MM.1S (cell line): ENCODE data around the gene ACER3.

ENCODE experiments used
- DNase-seq: peaks from one replicate; pipeline ENCODE4 v3.0.0-alpha.2; 2015
- H2AFZ ChIP-seq: fragments of 300-600 bp; sonication (generic); 2 replicates; pipeline ENCODE4 v1.6.0; 2016; ENCODE audit warnings: antibody characterized with exemption, low read length
- H3F3A ChIP-seq: fragments of 300-600 bp; sonication (generic); 2 replicates; pipeline ENCODE4 v1.6.1; 2016; ENCODE audit warnings: mild to moderate bottlenecking, antibody characterized with exemption, low read length, moderate library complexity, mixed read lengths; ENCODE audit not compliant: insufficient read depth
- H3K27ac ChIP-seq: fragments of 300-600 bp; sonication (generic); 2 replicates; pipeline ENCODE4 v1.5.1; 2016; ENCODE audit warnings: mild to moderate bottlenecking, low read length
- H3K27me3 ChIP-seq: fragments of 300-600 bp; sonication (generic); replicated peaks from 2 replicates; pipeline ENCODE4 v1.6.0; 2016; ENCODE audit warnings: low read length; ENCODE audit not compliant: insufficient read depth
- H3K36me3 ChIP-seq: fragments of 300-600 bp; sonication (generic); replicated peaks from 2 replicates; pipeline ENCODE4 v1.6.1; 2016; ENCODE audit warnings: mild to moderate bottlenecking, low read length, mixed read lengths; ENCODE audit not compliant: insufficient read depth
- H3K4me1 ChIP-seq: fragments of 300-600 bp; sonication (generic); 2 replicates; pipeline ENCODE4 v1.6.1; 2016; ENCODE audit warnings: low read length, mixed read lengths
- H3K4me2 ChIP-seq: fragments of 300-600 bp; sonication (generic); 2 replicates; pipeline ENCODE4 v1.6.0; 2016; ENCODE audit warnings: low read depth, low read length
- H3K4me3 ChIP-seq: fragments of 300-600 bp; sonication (generic); 2 replicates; pipeline ENCODE4 v1.5.1; 2016; ENCODE audit warnings: low read length, mixed read lengths
- H3K79me2 ChIP-seq: fragments of 300-600 bp; sonication (generic); 2 replicates; pipeline ENCODE4 v1.6.1; 2016; ENCODE audit warnings: mixed run types, low read length, mixed read lengths
- H3K9ac ChIP-seq: fragments of 300-600 bp; sonication (generic); 2 replicates; pipeline ENCODE4 v1.6.1; 2016; ENCODE audit warnings: low read length, mixed read lengths
- H3K9me2 ChIP-seq: fragments of 300-600 bp; sonication (generic); replicated peaks from 2 replicates; pipeline ENCODE4 v1.6.1; 2016; ENCODE audit warnings: mild to moderate bottlenecking, low read length, mixed read lengths; ENCODE audit not compliant: insufficient read depth
- H3K9me3 ChIP-seq: fragments of 300-600 bp; sonication (generic); replicated peaks from 2 replicates; pipeline ENCODE4 v1.6.1; 2016; ENCODE audit warnings: mild to moderate bottlenecking, low read length, mixed read lengths; ENCODE audit not compliant: insufficient read depth
- H4K20me1 ChIP-seq: fragments of 300-600 bp; sonication (generic); 2 replicates; pipeline ENCODE4 v1.6.1; 2016; ENCODE audit warnings: mild to moderate bottlenecking, low read length, moderate library complexity, mixed read lengths; ENCODE audit not compliant: insufficient read depth
- CTCF ChIP-seq: fragments of 300-600 bp; sonication (generic); IDR thresholded peaks from 2 replicates; pipeline ENCODE4 v1.5.1; 2016; ENCODE audit warnings: antibody characterized with exemption, low read length, mixed read lengths
- EZH2 ChIP-seq: fragments of 300-600 bp; sonication (generic); optimal IDR thresholded peaks from 2 replicates; pipeline ENCODE3; 2017; ENCODE audit warnings: low read depth, mild to moderate bottlenecking, antibody characterized with exemption, low read length, mixed read lengths
- EZH2phosphoT487 ChIP-seq: fragments of 300-600 bp; sonication (generic); IDR thresholded peaks from 2 replicates; pipeline ENCODE4 v1.6.1; 2018; ENCODE audit warnings: antibody characterized with exemption, low read length

The ACER3 gene

GRCh38 chr11:77002776-77003175 lies 142.1 kb downstream of the ACER3 start:
- H3K4me1 ChIP-seq = no peaks in the 10 kb centered on the region
- H3K27ac ChIP-seq = no peak overlapping the region
- H3K4me2 ChIP-seq = no peak overlapping the region
- no peaks in the 10 kb centered on the region for H3K36me3 ChIP-seq
- no peaks in the 10 kb centered on the region for H3K27me3 ChIP-seq
- H2AFZ ChIP-seq = no peak overlapping the region
- H4K20me1 ChIP-seq = no peaks in the 10 kb centered on the region
- no peaks in the 10 kb centered on the region for H3K9me2 ChIP-seq
- DNase-seq = no peak
- TF ChIP-seq CTCF = no peak
- no peak for TF ChIP-seq EZH2
- TF ChIP-seq EZH2phosphoT487 = no peak
- no peaks in the 10 kb centered on the region for H3K79me2 ChIP-seq
- no peaks in the 10 kb centered on the region for H3K9me3 ChIP-seq
- H3F3A ChIP-seq = no peaks in the 10 kb centered on the region
- no peak overlapping the region for H3K4me3 ChIP-seq
- H3K9ac ChIP-seq = no peak overlapping the region

- Histone ChIP-seq H2AFZ (no peak overlapping the region), H3K36me3 (no peaks in the 10 kb centered on the region), H3K4me2 (no peak overlapping the region), H3K4me1 (no peaks in the 10 kb centered on the region), H3K9me2 (no peaks in the 10 kb centered on the region), H4K20me1 (no peaks in the 10 kb centered on the region), H3K4me3 (no peak overlapping the region), H3K79me2 (no peaks in the 10 kb centered on the region), H3K27me3 (no peaks in the 10 kb centered on the region), H3K9me3 (no peaks in the 10 kb centered on the region), H3K9ac (no peak overlapping the region), H3K27ac (no peak overlapping the region), H3F3A (no peaks in the 10 kb centered on the region)
- no peak for DNase-seq
- TF ChIP-seq CTCF = no peak
- TF ChIP-seq EZH2phosphoT487 = no peak
- TF ChIP-seq EZH2 = no peak
Observed at GRCh38 chr11:77003963-77004362, 143.2 kb downstream of the ACER3 start.

GRCh38 chr11:77009533-77010160 lies 148.9 kb downstream of the ACER3 start:
- H3K9me2 ChIP-seq = no peaks in the 10 kb centered on the region
- H3K4me2 ChIP-seq = no peak overlapping the region
- no peak overlapping the region for H3K9ac ChIP-seq
- H3K27ac ChIP-seq = no peak overlapping the region
- H3F3A ChIP-seq = no peaks in the 10 kb centered on the region
- no peaks in the 10 kb centered on the region for H3K4me1 ChIP-seq
- H3K9me3 ChIP-seq = no peaks in the 10 kb centered on the region
- H3K79me2 ChIP-seq = no peaks in the 10 kb centered on the region
- no peaks in the 10 kb centered on the region for H3K27me3 ChIP-seq
- TF ChIP-seq CTCF = no peak
- no peak for TF ChIP-seq EZH2
- no peak for TF ChIP-seq EZH2phosphoT487
- DNase-seq = no peak
- H2AFZ ChIP-seq = no peak overlapping the region
- no peak overlapping the region for H3K4me3 ChIP-seq
- H4K20me1 ChIP-seq = no peaks in the 10 kb centered on the region
- no peaks in the 10 kb centered on the region for H3K36me3 ChIP-seq
